ENCODE data around the gene DNAJC6. TPM values are rescaled to one million over a fixed set of nuclear protein-coding genes. Genes with fewer than 3 reads are reported as not detected.

DNAJC6 gene
- polyA plus RNA-seq, 1 of the 3 experiments (the other 2 are of a cell fraction), result 1.9 TPM

GRCh38 chr1:65443647-65444046 is 134.3 kb downstream of the DNAJC6 start (continued):
- TF ChIP-seq EZH2phosphoT487 (IDR thresholded peaks at IDR 0.05; ENCODE audit: borderline replicate concordance, low read depth) (no peak), POLR2AphosphoS5 (IDR thresholded peaks at IDR 0.05; ENCODE audit: low read depth, low read length) (no peak), SIN3A (IDR thresholded peaks at IDR 0.05; ENCODE audit: borderline replicate concordance, low read depth, low read length) (no peak), EP300 (IDR thresholded peaks at IDR 0.05; ENCODE audit: borderline replicate concordance in 1 of 2, low read depth in 1 of 2, low read length in 1 of 2) (no peak), NFIC (IDR thresholded peaks at IDR 0.05; ENCODE audit: borderline replicate concordance) (no peak)
- TF ChIP-seq, protein P1, sequence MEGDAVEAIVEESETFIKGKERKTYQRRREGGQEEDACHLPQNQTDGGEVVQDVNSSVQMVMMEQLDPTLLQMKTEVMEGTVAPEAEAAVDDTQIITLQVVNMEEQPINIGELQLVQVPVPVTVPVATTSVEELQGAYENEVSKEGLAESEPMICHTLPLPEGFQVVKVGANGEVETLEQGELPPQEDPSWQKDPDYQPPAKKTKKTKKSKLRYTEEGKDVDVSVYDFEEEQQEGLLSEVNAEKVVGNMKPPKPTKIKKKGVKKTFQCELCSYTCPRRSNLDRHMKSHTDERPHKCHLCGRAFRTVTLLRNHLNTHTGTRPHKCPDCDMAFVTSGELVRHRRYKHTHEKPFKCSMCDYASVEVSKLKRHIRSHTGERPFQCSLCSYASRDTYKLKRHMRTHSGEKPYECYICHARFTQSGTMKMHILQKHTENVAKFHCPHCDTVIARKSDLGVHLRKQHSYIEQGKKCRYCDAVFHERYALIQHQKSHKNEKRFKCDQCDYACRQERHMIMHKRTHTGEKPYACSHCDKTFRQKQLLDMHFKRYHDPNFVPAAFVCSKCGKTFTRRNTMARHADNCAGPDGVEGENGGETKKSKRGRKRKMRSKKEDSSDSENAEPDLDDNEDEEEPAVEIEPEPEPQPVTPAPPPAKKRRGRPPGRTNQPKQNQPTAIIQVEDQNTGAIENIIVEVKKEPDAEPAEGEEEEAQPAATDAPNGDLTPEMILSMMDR (IDR thresholded peaks at IDR 0.05), result no peak
- TF ChIP-seq, protein P2, sequence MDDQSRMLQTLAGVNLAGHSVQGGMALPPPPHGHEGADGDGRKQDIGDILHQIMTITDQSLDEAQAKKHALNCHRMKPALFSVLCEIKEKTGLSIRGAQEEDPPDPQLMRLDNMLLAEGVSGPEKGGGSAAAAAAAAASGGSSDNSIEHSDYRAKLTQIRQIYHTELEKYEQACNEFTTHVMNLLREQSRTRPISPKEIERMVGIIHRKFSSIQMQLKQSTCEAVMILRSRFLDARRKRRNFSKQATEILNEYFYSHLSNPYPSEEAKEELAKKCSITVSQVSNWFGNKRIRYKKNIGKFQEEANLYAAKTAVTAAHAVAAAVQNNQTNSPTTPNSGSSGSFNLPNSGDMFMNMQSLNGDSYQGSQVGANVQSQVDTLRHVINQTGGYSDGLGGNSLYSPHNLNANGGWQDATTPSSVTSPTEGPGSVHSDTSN (IDR thresholded peaks at IDR 0.05), result no peak

GRCh38 chr1:65444128-65444640 is 134.8 kb downstream of the DNAJC6 start:
- Histone ChIP-seq H3K36me3 (replicated peaks in 1 of 2; ENCODE audit: control insufficient read depth in 1 of 2, insufficient read depth in 2 of 2, low read length in 1 of 2) (no peaks in the 10 kb centered on the region), H3K27ac (ENCODE audit: low read depth in 2 of 2, low read length in 1 of 2) (no peak overlapping the region), H3K27me3 (ENCODE audit: insufficient read depth) (no peaks in the 10 kb centered on the region), H2AFZ (ENCODE audit: low read depth) (no peak overlapping the region), H4K20me1 (ENCODE audit: insufficient read depth) (no peaks in the 10 kb centered on the region), H3K79me2 (ENCODE audit: insufficient read depth) (no peaks in the 10 kb centered on the region), H3K9me2 (no peaks in the 10 kb centered on the region), H3K4me3 (ENCODE audit: low read depth in 2 of 2, low read length in 1 of 2) (no peak overlapping the region), H3K4me2 (no peak overlapping the region), H3K9me3 (no peaks in the 10 kb centered on the region), H3K9ac (no peak overlapping the region), H3K4me1 (ENCODE audit: control insufficient read depth in 1 of 2, insufficient read depth in 2 of 2, low read depth in 1 of 2, low read length in 1 of 2) (no peaks in the 10 kb centered on the region), H3F3A (replicated peaks; ENCODE audit: insufficient read depth) (no peaks in the 10 kb centered on the region)
- DNase-seq, result no peak
- ChIA-PET CTCF (no interaction called here), POLR2A (no interaction called here)
- 90% methylated on average over 4 of the region's 5 CpGs for WGBS (ENCODE audit: low lambda C conversion rate)
- TF ChIP-seq ELF1 (IDR thresholded peaks at IDR 0.05) (no peak), MXI1 (IDR thresholded peaks at IDR 0.05; ENCODE audit: low read depth, low read length) (no peak), SMC3 (IDR thresholded peaks at IDR 0.05; ENCODE audit: low read depth, low read length) (no peak), EZH2phosphoT487 (IDR thresholded peaks at IDR 0.05; ENCODE audit: borderline replicate concordance, low read depth) (no peak), SIN3A (IDR thresholded peaks at IDR 0.05; ENCODE audit: borderline replicate concordance, low read depth, low read length) (no peak), NFIC (IDR thresholded peaks at IDR 0.05; ENCODE audit: borderline replicate concordance) (no peak), FOXM1 (IDR thresholded peaks at IDR 0.05; ENCODE audit: low read depth) (no peak), JUND (IDR thresholded peaks at IDR 0.05) (no peak), TEAD4 (IDR thresholded peaks at IDR 0.05; ENCODE audit: borderline replicate concordance, insufficient read depth) (no peak), FOXJ3 (CRISPR knock-in tag; IDR thresholded peaks at IDR 0.05) (no peak), RAD21 (IDR thresholded peaks at IDR 0.05; ENCODE audit: low read length) (no peak), RXRA (IDR thresholded peaks at IDR 0.05; ENCODE audit: borderline replicate concordance, low read depth) (no peak), TAF1 (IDR thresholded peaks at IDR 0.05; ENCODE audit: borderline replicate concordance, low read depth, low read length) (no peak), USF2 (IDR thresholded peaks at IDR 0.05; ENCODE audit: borderline replicate concordance, low read depth, low read length) (no peak), TCF12 (IDR thresholded peaks at IDR 0.05) (no peak), MEF2A (IDR thresholded peaks at IDR 0.05; ENCODE audit: borderline replicate concordance, low read depth) (no peak)
- TF ChIP-seq, protein P3, sequence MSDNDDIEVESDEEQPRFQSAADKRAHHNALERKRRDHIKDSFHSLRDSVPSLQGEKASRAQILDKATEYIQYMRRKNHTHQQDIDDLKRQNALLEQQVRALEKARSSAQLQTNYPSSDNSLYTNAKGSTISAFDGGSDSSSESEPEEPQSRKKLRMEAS (IDR thresholded peaks at IDR 0.05; ENCODE audit: low read depth), result no peak
- TF ChIP-seq, protein P4, sequence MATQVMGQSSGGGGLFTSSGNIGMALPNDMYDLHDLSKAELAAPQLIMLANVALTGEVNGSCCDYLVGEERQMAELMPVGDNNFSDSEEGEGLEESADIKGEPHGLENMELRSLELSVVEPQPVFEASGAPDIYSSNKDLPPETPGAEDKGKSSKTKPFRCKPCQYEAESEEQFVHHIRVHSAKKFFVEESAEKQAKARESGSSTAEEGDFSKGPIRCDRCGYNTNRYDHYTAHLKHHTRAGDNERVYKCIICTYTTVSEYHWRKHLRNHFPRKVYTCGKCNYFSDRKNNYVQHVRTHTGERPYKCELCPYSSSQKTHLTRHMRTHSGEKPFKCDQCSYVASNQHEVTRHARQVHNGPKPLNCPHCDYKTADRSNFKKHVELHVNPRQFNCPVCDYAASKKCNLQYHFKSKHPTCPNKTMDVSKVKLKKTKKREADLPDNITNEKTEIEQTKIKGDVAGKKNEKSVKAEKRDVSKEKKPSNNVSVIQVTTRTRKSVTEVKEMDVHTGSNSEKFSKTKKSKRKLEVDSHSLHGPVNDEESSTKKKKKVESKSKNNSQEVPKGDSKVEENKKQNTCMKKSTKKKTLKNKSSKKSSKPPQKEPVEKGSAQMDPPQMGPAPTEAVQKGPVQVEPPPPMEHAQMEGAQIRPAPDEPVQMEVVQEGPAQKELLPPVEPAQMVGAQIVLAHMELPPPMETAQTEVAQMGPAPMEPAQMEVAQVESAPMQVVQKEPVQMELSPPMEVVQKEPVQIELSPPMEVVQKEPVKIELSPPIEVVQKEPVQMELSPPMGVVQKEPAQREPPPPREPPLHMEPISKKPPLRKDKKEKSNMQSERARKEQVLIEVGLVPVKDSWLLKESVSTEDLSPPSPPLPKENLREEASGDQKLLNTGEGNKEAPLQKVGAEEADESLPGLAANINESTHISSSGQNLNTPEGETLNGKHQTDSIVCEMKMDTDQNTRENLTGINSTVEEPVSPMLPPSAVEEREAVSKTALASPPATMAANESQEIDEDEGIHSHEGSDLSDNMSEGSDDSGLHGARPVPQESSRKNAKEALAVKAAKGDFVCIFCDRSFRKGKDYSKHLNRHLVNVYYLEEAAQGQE (IDR thresholded peaks at IDR 0.05; ENCODE audit: low read depth, low read length), result no peak
